Vagina (tissue), 2 donors: ENCODE measurements around the gene PC.

Experiments
- CTCF ChIP-seq, 3 experiments: fragments of 450-650 bp in 2 of 3; fragments of 200-600 bp in 1 of 3; sonication (generic) in 1 of 3; IDR thresholded peaks; one replicate each; pipeline ENCODE4 v1.5.1; 2017 to 2019; ENCODE audit warnings: antibody characterized with exemption in 3 of 3, mild to moderate bottlenecking in 2 of 3, moderate library complexity in 2 of 3
- POLR2A ChIP-seq, 2 donors: fragments of 450-650 bp; IDR thresholded peaks; one replicate each; pipeline ENCODE4 v1.6.1; 2017; ENCODE audit warnings: antibody characterized with exemption in 2 of 2, mild to moderate bottlenecking in 2 of 2, moderate library complexity in 2 of 2
- POLR2AphosphoS5 ChIP-seq, 2 donors: sonication (generic); formaldehyde crosslinking; IDR thresholded peaks; one replicate each; pipeline ENCODE4 v1.9.0; 2017; ENCODE audit warnings: antibody characterized with exemption in 2 of 2, mild to moderate bottlenecking in 2 of 2, low read depth in 1 of 2; ENCODE audit not compliant: insufficient read depth in 1 of 2

GRCh38 chr11:66840317-66841091, 117.7 kb downstream of the PC start:
- TF ChIP-seq CTCF (IDR thresholded peaks at IDR 0.05) = no peak
- no peak for TF ChIP-seq POLR2AphosphoS5 (IDR thresholded peaks at IDR 0.05; ENCODE audit: insufficient read depth in 1 of 2, low read depth in 1 of 2)
- TF ChIP-seq POLR2A (IDR thresholded peaks at IDR 0.05) = no peak
